ENCODE data around the gene FNIP2. TPM values are rescaled to one million over a fixed set of nuclear protein-coding genes. Genes with fewer than 3 reads are reported as not detected.

FNIP2 gene
- total and polyA plus RNA-seq, 2 donors (not counting 1 experiment from before 2014, with no cell fraction given) = 0.03 to 0.17 TPM

DNA sequence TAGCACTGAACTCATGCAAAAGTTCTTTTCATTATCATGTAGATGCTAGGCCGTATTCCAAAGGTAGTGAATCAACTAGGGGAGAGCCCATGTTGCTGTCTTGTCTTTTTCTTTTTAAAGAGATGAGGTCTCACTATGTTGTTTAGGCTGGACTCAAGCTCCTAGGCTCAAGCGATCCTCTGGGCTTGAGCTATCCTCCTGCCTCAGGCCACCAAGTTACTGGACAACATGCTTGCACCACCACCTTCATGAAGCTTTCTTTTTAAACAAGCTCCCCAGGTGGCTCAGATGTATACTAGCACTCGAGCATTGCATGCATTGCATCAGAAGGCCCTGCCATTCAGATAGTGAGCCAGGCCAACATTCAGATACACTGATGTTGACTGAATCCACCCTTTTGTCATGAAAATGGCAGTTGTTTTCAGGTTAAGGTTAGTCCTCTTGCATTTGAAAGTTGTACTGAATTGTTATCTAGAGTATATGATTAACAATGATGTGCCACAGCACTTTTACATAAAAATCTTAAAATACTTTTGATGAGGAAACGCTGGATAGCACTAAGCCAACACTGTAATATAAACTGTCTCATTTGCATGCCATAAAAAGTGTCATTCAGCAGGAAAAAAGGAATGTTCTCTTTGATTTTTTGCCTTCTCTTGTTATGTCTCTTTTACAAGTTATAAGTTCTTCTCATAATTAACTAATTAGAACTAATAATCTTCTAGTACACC lies 76.7 kb downstream of the FNIP2 start:
- Mint-ChIP-seq H3K4me3 (no peak overlapping the region), H3K9me3 (ENCODE audit: insufficient read depth) (no peaks in the 10 kb centered on the region), H3K27ac (no peak overlapping the region), H3K4me1 (no peaks in the 10 kb centered on the region), H3K27me3 (peaks cover 38% of the 10 kb centered on the region)
- Histone ChIP-seq H3K4me1 (ENCODE audit: control insufficient read depth in 2 of 2, insufficient read depth in 2 of 2, low read length in 2 of 2) (no peaks in the 10 kb centered on the region), H3K4me3 (ENCODE audit: control extremely low read depth in 1 of 5, extremely low read depth in 1 of 5, insufficient read depth in 1 of 5, low read depth in 2 of 5, low read length in 4 of 5) (no peak overlapping the region), H3K27ac (ENCODE audit: low read length in 2 of 2) (no peak overlapping the region), H3K79me2 (ENCODE audit: control insufficient read depth, insufficient read depth, low read length) (no peaks in the 10 kb centered on the region), H2AFZ (ENCODE audit: insufficient read depth, low read depth, low read length, poor library complexity, severe bottlenecking) (no peak overlapping the region), H4K20me1 (ENCODE audit: control insufficient read depth, insufficient read depth, low read length, poor library complexity, severe bottlenecking) (no peaks in the 10 kb centered on the region), H3K4me2 (replicated peaks; ENCODE audit: low read depth, low read length, poor library complexity, severe bottlenecking) (no peak overlapping the region), H3K9me3 (ENCODE audit: control extremely low read depth in 1 of 3, control insufficient read depth in 2 of 3, insufficient read depth in 1 of 3, low read length in 2 of 3) (no peaks in the 10 kb centered on the region), H3K36me3 (replicated peaks in 1 of 2; ENCODE audit: control extremely low read depth in 1 of 2, control insufficient read depth in 1 of 2, extremely low read depth in 1 of 2, insufficient read depth in 2 of 2, low read length in 1 of 2) (no peaks in the 10 kb centered on the region), H3K9ac (ENCODE audit: low read length) (no peak overlapping the region), H3K27me3 (replicated peaks in 1 of 4; ENCODE audit: control extremely low read depth in 1 of 4, control insufficient read depth in 3 of 4, insufficient read depth in 4 of 4, low read length in 3 of 4) (peaks cover 0 to 28% (median 17%) of the 10 kb centered on the region in 4 experiments)
- POLR2A ChIA-PET = no interaction called here
- intact Hi-C loops (cut with micrococcal nuclease) = no loop called here
- CTCF ChIA-PET = interaction anchor here (0.8 to 3.4 kb wide), 3 partner anchors 11 to 358 kb away, joined by 3 to 18 read pairs (median 4); no protein-coding TSS in a partner anchor
- 87% methylated on average over 3 of the region's 4 CpGs for WGBS (ENCODE audit: insufficient coverage)
- DNase-seq (no peak), ATAC-seq (ENCODE audit: low read depth) (no peak)
- TF ChIP-seq, protein P1, sequence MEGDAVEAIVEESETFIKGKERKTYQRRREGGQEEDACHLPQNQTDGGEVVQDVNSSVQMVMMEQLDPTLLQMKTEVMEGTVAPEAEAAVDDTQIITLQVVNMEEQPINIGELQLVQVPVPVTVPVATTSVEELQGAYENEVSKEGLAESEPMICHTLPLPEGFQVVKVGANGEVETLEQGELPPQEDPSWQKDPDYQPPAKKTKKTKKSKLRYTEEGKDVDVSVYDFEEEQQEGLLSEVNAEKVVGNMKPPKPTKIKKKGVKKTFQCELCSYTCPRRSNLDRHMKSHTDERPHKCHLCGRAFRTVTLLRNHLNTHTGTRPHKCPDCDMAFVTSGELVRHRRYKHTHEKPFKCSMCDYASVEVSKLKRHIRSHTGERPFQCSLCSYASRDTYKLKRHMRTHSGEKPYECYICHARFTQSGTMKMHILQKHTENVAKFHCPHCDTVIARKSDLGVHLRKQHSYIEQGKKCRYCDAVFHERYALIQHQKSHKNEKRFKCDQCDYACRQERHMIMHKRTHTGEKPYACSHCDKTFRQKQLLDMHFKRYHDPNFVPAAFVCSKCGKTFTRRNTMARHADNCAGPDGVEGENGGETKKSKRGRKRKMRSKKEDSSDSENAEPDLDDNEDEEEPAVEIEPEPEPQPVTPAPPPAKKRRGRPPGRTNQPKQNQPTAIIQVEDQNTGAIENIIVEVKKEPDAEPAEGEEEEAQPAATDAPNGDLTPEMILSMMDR (IDR thresholded peaks at IDR 0.05) = no peak
- no peak for TF ChIP-seq EZH2 (IDR thresholded peaks at IDR 0.05; ENCODE audit: borderline replicate concordance, insufficient read depth, low read depth, low read length, poor library complexity, severe bottlenecking)

DNA sequence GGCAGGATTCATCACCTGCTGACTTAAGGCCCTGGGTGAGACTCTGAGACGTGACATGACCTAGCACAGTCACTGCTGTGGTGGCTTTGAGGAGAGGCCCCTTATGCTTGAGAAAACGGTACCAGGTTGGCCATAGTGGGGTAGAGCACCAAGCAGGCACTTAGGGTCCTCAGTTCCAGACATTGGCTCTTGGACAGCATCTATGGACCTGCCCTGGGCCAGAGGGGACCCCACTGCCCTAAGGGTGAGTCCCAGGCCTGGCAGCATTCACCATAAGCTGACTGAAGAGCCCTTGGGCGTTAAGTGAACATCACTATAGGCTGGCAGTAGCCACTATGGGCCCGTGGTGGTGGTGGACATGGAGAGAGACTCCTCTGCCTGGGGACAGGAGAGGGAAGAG lies 78.7 kb downstream of the FNIP2 start:
- ChIA-PET CTCF (interaction anchor here (3.4 kb wide), 1 partner anchor 10 kb away, joined by 18 read pairs; no protein-coding TSS in a partner anchor), POLR2A (no interaction called here)
- H3K27ac ChIP-seq (ENCODE audit: low read length in 2 of 2) = no peak overlapping the region
- H3K27ac Mint-ChIP-seq = no peak overlapping the region
- H3K4me3 ChIP-seq (ENCODE audit: control extremely low read depth in 1 of 5, extremely low read depth in 1 of 5, insufficient read depth in 1 of 5, low read depth in 2 of 5, low read length in 4 of 5) = no peak overlapping the region
- no peaks in the 10 kb centered on the region for H3K36me3 ChIP-seq (replicated peaks in 1 of 2; ENCODE audit: control extremely low read depth in 1 of 2, control insufficient read depth in 1 of 2, extremely low read depth in 1 of 2, insufficient read depth in 2 of 2, low read length in 1 of 2)
- WGBS (ENCODE audit: insufficient coverage) = 91% methylated on average over 3 of the region's 4 CpGs
- H3K9me3 ChIP-seq (ENCODE audit: control extremely low read depth in 1 of 3, control insufficient read depth in 2 of 3, insufficient read depth in 1 of 3, low read length in 2 of 3) = no peaks in the 10 kb centered on the region
- no peaks in the 10 kb centered on the region for H4K20me1 ChIP-seq (ENCODE audit: control insufficient read depth, insufficient read depth, low read length, poor library complexity, severe bottlenecking)
- no peak overlapping the region for H3K9ac ChIP-seq (ENCODE audit: low read length)
- no peak for TF ChIP-seq EZH2 (IDR thresholded peaks at IDR 0.05; ENCODE audit: borderline replicate concordance, insufficient read depth, low read depth, low read length, poor library complexity, severe bottlenecking)
- TF ChIP-seq, protein P1 (IDR thresholded peaks at IDR 0.05) = no peak
- no peaks in the 10 kb centered on the region for H3K9me3 Mint-ChIP-seq (ENCODE audit: insufficient read depth)
- no peak overlapping the region for H3K4me3 Mint-ChIP-seq
- no peak overlapping the region for H2AFZ ChIP-seq (ENCODE audit: insufficient read depth, low read depth, low read length, poor library complexity, severe bottlenecking)
- H3K79me2 ChIP-seq (ENCODE audit: control insufficient read depth, insufficient read depth, low read length) = no peaks in the 10 kb centered on the region
- intact Hi-C loops (cut with micrococcal nuclease) = no loop called here
- no peak overlapping the region for H3K4me2 ChIP-seq (replicated peaks; ENCODE audit: low read depth, low read length, poor library complexity, severe bottlenecking)
- H3K27me3 ChIP-seq (replicated peaks in 1 of 4; ENCODE audit: control extremely low read depth in 1 of 4, control insufficient read depth in 3 of 4, insufficient read depth in 4 of 4, low read length in 3 of 4) = peaks cover 0 to 37% (median 22%) of the 10 kb centered on the region in 4 experiments
- ATAC-seq (ENCODE audit: low read depth) (no peak), DNase-seq (no peak)
- no peaks in the 10 kb centered on the region for H3K4me1 ChIP-seq (ENCODE audit: control insufficient read depth in 2 of 2, insufficient read depth in 2 of 2, low read length in 2 of 2)
- H3K4me1 Mint-ChIP-seq = no peaks in the 10 kb centered on the region
- peaks cover 34% of the 10 kb centered on the region for H3K27me3 Mint-ChIP-seq
